Activated naive CD8-positive, alpha-beta T cell treated with anti-CD3 and anti-CD28 coated beads, Interleukin-2, amount 50 U/mL, for 24 hours (primary cell): ENCODE data around the gene PLPP1.

Experiments
- ATAC-seq: fragments of 150-1000 bp; cut with Tn5 transposase; one replicate; pipeline ENCODE4 v1.10.0; 2021
- DNase-seq: peaks from one replicate; pipeline ENCODE4 v3.0.0; 2021
- H3K27ac Mint-ChIP-seq: one replicate; pipeline ENCODE4 v1.8.0; 2021; ENCODE audit warnings: mild to moderate bottlenecking, mixed read lengths
- H3K27me3 Mint-ChIP-seq: one replicate; pipeline ENCODE4 v1.8.0; 2021; ENCODE audit warnings: mixed read lengths
- H3K36me3 Mint-ChIP-seq: one replicate; pipeline ENCODE4 v1.8.0; 2021; ENCODE audit warnings: low read depth, mixed read lengths
- H3K4me1 Mint-ChIP-seq: one replicate; pipeline ENCODE4 v1.8.0; 2021; ENCODE audit warnings: mixed read lengths
- H3K4me3 Mint-ChIP-seq: one replicate; pipeline ENCODE4 v1.8.0; 2021; ENCODE audit warnings: mild to moderate bottlenecking, moderate library complexity, mixed read lengths
- H3K9me3 Mint-ChIP-seq: one replicate; pipeline ENCODE4 v1.8.0; 2021; ENCODE audit warnings: mixed read lengths

PLPP1 gene

GRCh38 chr5:55437859-55438206 is 96.9 kb downstream of the PLPP1 start:
- Mint-ChIP-seq H3K4me1 (peaks cover 47% of the 10 kb centered on the region), H3K4me3 (no peak overlapping the region), H3K27ac (peak overlapping the region; percentile 29), H3K36me3 (peaks cover 45% of the 10 kb centered on the region), H3K9me3 (peaks cover 25% of the 10 kb centered on the region), H3K27me3 (no peaks in the 10 kb centered on the region)
- no peak for DNase-seq
- ATAC-seq, result no peak

DNA sequence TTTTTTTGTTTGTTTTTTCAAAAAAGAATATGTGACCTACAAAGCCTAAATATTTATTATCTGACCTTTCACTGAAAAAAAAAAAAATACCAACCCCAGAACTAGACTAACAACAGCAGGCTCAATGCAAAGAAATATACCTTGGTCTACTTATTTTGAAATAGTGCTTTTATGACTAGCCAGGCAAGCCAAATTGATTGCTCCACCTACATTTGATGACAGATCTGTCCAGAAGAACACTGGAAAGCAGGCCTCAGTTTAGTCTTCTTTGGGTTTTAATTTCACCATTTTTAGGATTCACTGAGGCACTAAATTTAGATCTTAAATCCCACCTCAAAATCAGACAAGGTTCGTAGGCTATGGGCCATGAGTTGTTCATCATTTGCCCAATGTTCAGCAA is 97.3 kb downstream of the PLPP1 start:
- Mint-ChIP-seq H3K4me3 (no peak overlapping the region), H3K27ac (peak overlapping the region; percentile 29), H3K36me3 (peaks cover 49% of the 10 kb centered on the region), H3K4me1 (peaks cover 45% of the 10 kb centered on the region), H3K27me3 (no peaks in the 10 kb centered on the region), H3K9me3 (peaks cover 28% of the 10 kb centered on the region)
- ATAC-seq (no peak), DNase-seq (no peak)

DNA sequence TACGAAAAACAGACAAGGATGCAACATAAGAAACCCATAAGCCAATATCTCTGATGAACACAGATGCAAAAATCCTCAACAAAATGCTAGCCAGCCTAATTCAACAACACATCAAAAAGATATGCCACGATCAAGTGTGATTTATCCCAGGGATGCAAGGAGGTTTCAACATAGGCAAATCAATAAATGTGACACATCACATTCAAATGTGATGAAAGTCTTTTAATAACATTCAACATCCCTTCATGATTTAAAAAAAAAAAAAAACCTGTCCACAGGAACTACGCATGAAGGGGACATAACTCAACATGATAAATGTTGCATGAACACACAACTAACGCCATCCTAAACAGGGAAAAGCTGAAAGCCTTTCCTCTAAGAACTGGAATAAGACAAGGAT is 102.2 kb downstream of the PLPP1 start:
- Mint-ChIP-seq H3K27me3 (no peaks in the 10 kb centered on the region), H3K36me3 (peaks cover 83% of the 10 kb centered on the region), H3K4me3 (no peak overlapping the region), H3K27ac (no peak overlapping the region), H3K9me3 (peaks cover 60% of the 10 kb centered on the region), H3K4me1 (peaks cover 2% of the 10 kb centered on the region)
- no peak for DNase-seq
- ATAC-seq, result no peak

- H3K4me1 Mint-ChIP-seq, result peaks cover 5% of the 10 kb centered on the region
- peaks cover 44% of the 10 kb centered on the region for H3K9me3 Mint-ChIP-seq
- peaks cover 88% of the 10 kb centered on the region for H3K36me3 Mint-ChIP-seq
- no peak for DNase-seq
- H3K27me3 Mint-ChIP-seq, result no peaks in the 10 kb centered on the region
- H3K4me3 Mint-ChIP-seq, result no peak overlapping the region
- no peak for ATAC-seq
- no peak overlapping the region for H3K27ac Mint-ChIP-seq
Observed at GRCh38 chr5:55429613-55430253, 105.0 kb downstream of the PLPP1 start.

GRCh38 chr5:55429221-55429612 is 105.5 kb downstream of the PLPP1 start:
- ATAC-seq (no peak), DNase-seq (no peak)
- Mint-ChIP-seq H3K27me3 (no peaks in the 10 kb centered on the region), H3K27ac (no peak overlapping the region), H3K4me1 (peaks cover 5% of the 10 kb centered on the region), H3K36me3 (peaks cover 88% of the 10 kb centered on the region), H3K4me3 (no peak overlapping the region), H3K9me3 (peaks cover 39% of the 10 kb centered on the region)

GRCh38 chr5:55427157-55427556 is 107.6 kb downstream of the PLPP1 start:
- Mint-ChIP-seq H3K4me3 (no peak overlapping the region), H3K27ac (no peak overlapping the region), H3K27me3 (no peaks in the 10 kb centered on the region), H3K36me3 (peaks cover 93% of the 10 kb centered on the region), H3K9me3 (peaks cover 35% of the 10 kb centered on the region), H3K4me1 (peaks cover 19% of the 10 kb centered on the region)
- DNase-seq, result no peak
- no peak for ATAC-seq

- Mint-ChIP-seq H3K36me3 (peaks cover 94% of the 10 kb centered on the region), H3K4me3 (no peak overlapping the region), H3K27me3 (no peaks in the 10 kb centered on the region), H3K27ac (no peak overlapping the region), H3K4me1 (peaks cover 24% of the 10 kb centered on the region), H3K9me3 (peaks cover 30% of the 10 kb centered on the region)
- DNase-seq, result no peak
- no peak for ATAC-seq
Observed at GRCh38 chr5:55426455-55426854, 108.3 kb downstream of the PLPP1 start.

DNA sequence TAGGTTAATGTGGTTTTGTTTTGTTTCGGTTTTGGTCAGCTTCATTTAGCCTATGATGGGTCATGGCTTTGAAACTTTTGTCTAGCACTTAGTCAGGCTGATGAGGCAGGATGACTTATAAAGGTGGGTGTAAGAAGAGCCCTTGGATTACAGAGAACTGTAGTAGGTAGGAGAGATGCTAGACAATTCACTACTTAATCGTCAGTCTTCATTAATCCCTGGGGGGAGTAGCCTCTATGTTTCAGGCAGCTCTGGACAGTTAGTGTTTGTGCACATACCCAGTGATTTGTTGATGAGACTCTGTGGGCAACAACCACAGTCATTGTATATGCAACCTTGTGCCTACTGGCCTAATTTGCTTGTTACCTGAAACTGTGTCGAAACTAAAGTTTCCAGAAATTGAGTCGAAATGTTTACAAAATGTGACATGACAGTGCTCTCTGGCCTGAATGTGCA is 113.7 kb downstream of the PLPP1 start:
- Mint-ChIP-seq H3K9me3 (peaks cover 6% of the 10 kb centered on the region), H3K36me3 (peaks cover 75% of the 10 kb centered on the region), H3K4me1 (peaks cover 49% of the 10 kb centered on the region), H3K4me3 (peak overlapping the region; percentile 36), H3K27me3 (no peaks in the 10 kb centered on the region), H3K27ac (peak overlapping the region; percentile 83)
- DNase-seq (no peak), ATAC-seq (peak; percentile 100)

- Mint-ChIP-seq H3K36me3 (peaks cover 68% of the 10 kb centered on the region), H3K4me1 (peaks cover 59% of the 10 kb centered on the region), H3K4me3 (no peak overlapping the region), H3K27ac (no peak overlapping the region), H3K9me3 (peaks cover 6% of the 10 kb centered on the region), H3K27me3 (no peaks in the 10 kb centered on the region)
- no peak for ATAC-seq
- no peak for DNase-seq
Observed at GRCh38 chr5:55418994-55419968, 115.5 kb downstream of the PLPP1 start.

GRCh38 chr5:55416306-55416705 is 118.5 kb downstream of the PLPP1 start:
- Mint-ChIP-seq H3K9me3 (no peaks in the 10 kb centered on the region), H3K4me1 (peaks cover 46% of the 10 kb centered on the region), H3K36me3 (peaks cover 58% of the 10 kb centered on the region), H3K4me3 (no peak overlapping the region), H3K27me3 (no peaks in the 10 kb centered on the region), H3K27ac (no peak overlapping the region)
- DNase-seq (no peak), ATAC-seq (no peak)

- H3K36me3 Mint-ChIP-seq, result peaks cover 55% of the 10 kb centered on the region
- H3K27me3 Mint-ChIP-seq, result no peaks in the 10 kb centered on the region
- H3K4me1 Mint-ChIP-seq, result peaks cover 39% of the 10 kb centered on the region
- H3K4me3 Mint-ChIP-seq, result no peak overlapping the region
- ATAC-seq, result no peak
- DNase-seq, result no peak
- H3K27ac Mint-ChIP-seq, result no peak overlapping the region
- no peaks in the 10 kb centered on the region for H3K9me3 Mint-ChIP-seq
Observed at GRCh38 chr5:55415071-55415470, 119.7 kb downstream of the PLPP1 start.

DNA sequence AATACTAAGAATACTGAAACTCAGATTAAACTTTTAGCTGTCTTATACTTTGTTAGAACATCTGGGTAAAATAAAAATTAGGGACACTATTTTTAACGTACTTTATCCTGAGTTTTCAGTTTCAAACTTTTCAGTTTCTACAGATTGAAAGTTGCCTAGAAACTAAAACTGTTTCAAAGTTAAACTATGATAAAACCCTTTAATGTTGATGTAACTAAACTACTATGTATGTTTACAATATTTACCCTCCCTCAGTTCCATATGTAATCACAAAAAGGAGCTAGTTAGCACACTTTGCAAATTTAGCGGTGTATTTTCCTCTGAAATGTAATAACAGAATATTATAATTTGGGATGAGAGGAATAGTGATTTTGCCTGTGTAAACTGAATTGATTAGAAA is 121.1 kb downstream of the PLPP1 start:
- DNase-seq (no peak), ATAC-seq (no peak)
- H3K4me1 Mint-ChIP-seq, result peaks cover 27% of the 10 kb centered on the region
- no peak overlapping the region for H3K27ac Mint-ChIP-seq
- H3K36me3 Mint-ChIP-seq, result peaks cover 51% of the 10 kb centered on the region
- H3K9me3 Mint-ChIP-seq, result no peaks in the 10 kb centered on the region
- H3K4me3 Mint-ChIP-seq, result no peak overlapping the region
- H3K27me3 Mint-ChIP-seq, result no peaks in the 10 kb centered on the region

DNA sequence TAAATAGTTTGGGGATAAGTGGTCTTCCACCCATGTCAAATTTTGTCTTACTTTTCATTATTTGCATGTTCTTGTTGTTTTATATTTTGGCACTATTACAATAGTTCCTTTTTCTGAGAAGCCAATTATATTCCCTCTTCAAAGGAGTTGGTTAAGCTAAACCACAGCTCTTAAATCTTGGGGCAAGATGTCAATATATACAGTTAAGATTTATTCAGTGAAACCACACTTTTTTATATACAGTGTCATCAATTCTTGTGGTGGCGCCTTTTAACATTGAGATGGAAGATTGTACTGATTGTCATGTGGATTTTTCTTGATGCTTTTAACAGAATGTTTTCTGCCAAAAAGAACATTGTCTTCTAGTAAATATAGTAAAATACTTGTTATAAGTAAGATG is 122.9 kb downstream of the PLPP1 start:
- DNase-seq (no peak), ATAC-seq (no peak)
- no peak overlapping the region for H3K27ac Mint-ChIP-seq
- H3K4me1 Mint-ChIP-seq, result peaks cover 27% of the 10 kb centered on the region
- no peaks in the 10 kb centered on the region for H3K9me3 Mint-ChIP-seq
- H3K4me3 Mint-ChIP-seq, result no peak overlapping the region
- peaks cover 48% of the 10 kb centered on the region for H3K36me3 Mint-ChIP-seq
- no peaks in the 10 kb centered on the region for H3K27me3 Mint-ChIP-seq

DNA sequence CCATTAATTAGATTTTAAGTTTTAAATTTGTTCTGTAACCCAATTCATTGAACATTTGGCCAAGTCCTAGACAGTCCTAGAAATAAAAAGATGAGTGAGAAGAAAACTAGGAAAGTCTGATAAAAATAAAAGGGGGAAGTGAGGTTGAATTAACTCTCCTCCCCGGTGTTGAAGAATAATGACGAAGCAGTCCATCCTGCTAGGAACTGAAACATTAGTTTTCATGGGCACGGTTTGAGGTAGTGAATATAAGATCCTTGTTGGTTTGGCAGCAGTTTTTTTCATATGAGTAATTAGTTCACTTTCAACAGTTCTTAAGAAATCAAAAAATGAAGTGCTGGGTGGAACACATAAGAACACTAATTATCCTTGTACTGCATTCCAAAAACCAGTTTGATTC is 123.9 kb downstream of the PLPP1 start:
- H3K27me3 Mint-ChIP-seq, result no peaks in the 10 kb centered on the region
- peaks cover 23% of the 10 kb centered on the region for H3K4me1 Mint-ChIP-seq
- peaks cover 48% of the 10 kb centered on the region for H3K36me3 Mint-ChIP-seq
- H3K9me3 Mint-ChIP-seq, result no peaks in the 10 kb centered on the region
- H3K27ac Mint-ChIP-seq, result no peak overlapping the region
- H3K4me3 Mint-ChIP-seq, result no peak overlapping the region
- ATAC-seq, result no peak
- DNase-seq, result no peak

GRCh38 chr5:55409775-55410174 is 125.0 kb downstream of the PLPP1 start:
- no peak for ATAC-seq
- H3K4me1 Mint-ChIP-seq, result peaks cover 17% of the 10 kb centered on the region
- no peak for DNase-seq
- H3K4me3 Mint-ChIP-seq, result no peak overlapping the region
- H3K9me3 Mint-ChIP-seq, result no peaks in the 10 kb centered on the region
- no peaks in the 10 kb centered on the region for H3K27me3 Mint-ChIP-seq
- H3K36me3 Mint-ChIP-seq, result peaks cover 46% of the 10 kb centered on the region
- no peak overlapping the region for H3K27ac Mint-ChIP-seq
